ENCODE data around the gene SRRD.

DNA sequence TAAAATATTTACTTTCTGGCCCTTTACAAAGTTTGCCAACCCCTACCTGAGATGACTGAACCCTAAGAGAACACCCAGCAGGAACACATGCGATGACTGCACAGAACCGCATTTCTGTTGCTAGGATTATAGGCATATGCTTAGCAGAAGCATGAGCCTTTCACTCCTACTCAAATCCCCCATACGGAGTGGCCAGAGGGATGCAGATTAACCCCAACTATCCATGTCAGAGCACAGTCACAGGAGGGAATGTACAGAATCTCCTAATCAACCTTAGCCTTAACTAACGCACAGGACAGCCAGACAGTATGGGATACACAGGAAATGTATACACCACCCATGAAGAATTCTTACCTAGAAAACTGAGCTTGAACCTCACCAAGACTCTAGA lies 6.3 kb upstream of the SRRD start:
- no peak for TF ChIP-seq POLR2A (IDR thresholded peaks at IDR 0.05)
- TF ChIP-seq, protein P1, sequence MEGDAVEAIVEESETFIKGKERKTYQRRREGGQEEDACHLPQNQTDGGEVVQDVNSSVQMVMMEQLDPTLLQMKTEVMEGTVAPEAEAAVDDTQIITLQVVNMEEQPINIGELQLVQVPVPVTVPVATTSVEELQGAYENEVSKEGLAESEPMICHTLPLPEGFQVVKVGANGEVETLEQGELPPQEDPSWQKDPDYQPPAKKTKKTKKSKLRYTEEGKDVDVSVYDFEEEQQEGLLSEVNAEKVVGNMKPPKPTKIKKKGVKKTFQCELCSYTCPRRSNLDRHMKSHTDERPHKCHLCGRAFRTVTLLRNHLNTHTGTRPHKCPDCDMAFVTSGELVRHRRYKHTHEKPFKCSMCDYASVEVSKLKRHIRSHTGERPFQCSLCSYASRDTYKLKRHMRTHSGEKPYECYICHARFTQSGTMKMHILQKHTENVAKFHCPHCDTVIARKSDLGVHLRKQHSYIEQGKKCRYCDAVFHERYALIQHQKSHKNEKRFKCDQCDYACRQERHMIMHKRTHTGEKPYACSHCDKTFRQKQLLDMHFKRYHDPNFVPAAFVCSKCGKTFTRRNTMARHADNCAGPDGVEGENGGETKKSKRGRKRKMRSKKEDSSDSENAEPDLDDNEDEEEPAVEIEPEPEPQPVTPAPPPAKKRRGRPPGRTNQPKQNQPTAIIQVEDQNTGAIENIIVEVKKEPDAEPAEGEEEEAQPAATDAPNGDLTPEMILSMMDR (IDR thresholded peaks at IDR 0.05), result no peak

All from adrenal gland (tissue), 5 donors.